HG02885 (cell line): ENCODE measurements around the gene ZNF425.
A peak's percentile ranks its signal among the peaks of the same experiment; 100 is the strongest.
"Not testable (repeated sequence)": the region's sequence is repeated elsewhere in the genome, so short reads cannot be mapped to it uniquely, and the experiment has no call there.

ENCODE experiments used
- ATAC-seq: cut with Tn5 transposase; IDR thresholded peaks from one replicate; pipeline ENCODE4 v1.9.1; 2021; ENCODE audit warnings: mild to moderate bottlenecking; ENCODE audit not compliant: unreplicated experiment, poor library complexity

The ZNF425 gene

GRCh38 chr7:149136118-149136517 lies 10.0 kb upstream of the ZNF425 start:
- ATAC-seq = no peak

- no peak for ATAC-seq
Measured at GRCh38 chr7:149133028-149133710, 7.0 kb upstream of the ZNF425 start.

- ATAC-seq = no peak
Measured at GRCh38 chr7:149130572-149131198, 4.6 kb upstream of the ZNF425 start.

- ATAC-seq = peak; percentile 48
Measured at GRCh38 chr7:149126662-149127266, 640 bp upstream of the ZNF425 start.

GRCh38 chr7:149125189-149125862 lies 798 bp downstream of the ZNF425 start:
- no peak for ATAC-seq

- no peak for ATAC-seq
Measured at GRCh38 chr7:149109969-149110368, 16.2 kb downstream of the ZNF425 start.

- ATAC-seq = no peak
Measured at GRCh38 chr7:149104749-149105148, 21.4 kb downstream of the ZNF425 start.

GRCh38 chr7:149104214-149104613 lies 21.9 kb downstream of the ZNF425 start:
- no peak for ATAC-seq

GRCh38 chr7:149103424-149103823 lies 22.7 kb downstream of the ZNF425 start:
- ATAC-seq = no peak

- ATAC-seq = no peak
Measured at GRCh38 chr7:149102666-149103065, 23.5 kb downstream of the ZNF425 start.

GRCh38 chr7:149100821-149101220 lies 25.3 kb downstream of the ZNF425 start:
- ATAC-seq = no peak

- no peak for ATAC-seq
Measured at GRCh38 chr7:149099058-149099457, 27.1 kb downstream of the ZNF425 start.

GRCh38 chr7:149097088-149097487 lies 29.0 kb downstream of the ZNF425 start:
- ATAC-seq = no peak

- no peak for ATAC-seq
Measured at GRCh38 chr7:149093228-149093627, 32.9 kb downstream of the ZNF425 start.

- ATAC-seq = not testable (repeated sequence)
Measured at GRCh38 chr7:149092244-149092643, 33.9 kb downstream of the ZNF425 start.

GRCh38 chr7:149090397-149091195 lies 35.5 kb downstream of the ZNF425 start, which contains the start of gene ZNF786:
Gene ZNF786 (minus strand): TSS chr7:149090718. CDS start chr7:149090640, 78 bp downstream.
- peak; percentile 83 for ATAC-seq

- ATAC-seq = no peak
Measured at GRCh38 chr7:149087376-149087775, 38.7 kb downstream of the ZNF425 start.

GRCh38 chr7:149085866-149086265 lies 40.3 kb downstream of the ZNF425 start:
- no peak for ATAC-seq

- no peak for ATAC-seq
Measured at GRCh38 chr7:149084407-149084806, 41.7 kb downstream of the ZNF425 start.

- no peak for ATAC-seq
Measured at GRCh38 chr7:149081914-149082313, 44.2 kb downstream of the ZNF425 start.
